Measurements from ENCODE around the gene DMD.

GRCh38 chrX:32985544-32985943 lies 225.8 kb downstream of the DMD start:
- no peak for TF ChIP-seq POLR2AphosphoS5 (IDR thresholded peaks at IDR 0.05)
- no peak for TF ChIP-seq CTCF (IDR thresholded peaks at IDR 0.05)
- no peak for TF ChIP-seq POLR2A (IDR thresholded peaks at IDR 0.05)

Measured in sigmoid colon (tissue), 4 donors.